Activated CD4-positive, alpha-beta T cell treated with anti-CD3 and anti-CD28 coated beads for 36 hours (primary cell): Measurements from ENCODE around the gene CHD3. TPM values are rescaled to one million over a fixed set of nuclear protein-coding genes. Genes with fewer than 3 reads are reported as not detected.
"Not testable (repeated sequence)": the region's sequence is repeated elsewhere in the genome, so short reads cannot be mapped to it uniquely, and the experiment has no call there.

ENCODE experiments used
- ATAC-seq: fragments of 200-7000 bp; cut with Tn5 transposase; one replicate; pipeline ENCODE4 v1.10.0; 2021; ENCODE audit warnings: mild to moderate bottlenecking, moderate library complexity
- CTCF ChIA-PET: fragments of 350-600 bp; sonication (Branson Sonifier 250); formaldehyde crosslinking; loops from one replicate; lab custom pipeline; 2021; ENCODE audit warnings: antibody characterized with exemption; lab: Charles Lee
- POLR2A ChIA-PET: fragments of 350-600 bp; sonication (Branson Sonifier 250); formaldehyde crosslinking; loops from one replicate; lab custom pipeline; 2021; ENCODE audit warnings: antibody characterized with exemption, inconsistent platforms; lab: Charles Lee
- DNase-seq: peaks from one replicate; pipeline ENCODE4 v3.0.0-alpha.2; 2020
- H3K27ac Mint-ChIP-seq: one replicate; pipeline ENCODE4 v1.8.0; 2021; ENCODE audit warnings: mixed read lengths
- H3K27me3 Mint-ChIP-seq: one replicate; pipeline ENCODE4 v1.8.0; 2021; ENCODE audit warnings: mixed read lengths
- H3K36me3 Mint-ChIP-seq: one replicate; pipeline ENCODE4 v1.8.0; 2021; ENCODE audit warnings: low read depth, mixed read lengths
- H3K4me1 Mint-ChIP-seq: one replicate; pipeline ENCODE4 v1.8.0; 2021; ENCODE audit warnings: mixed read lengths
- H3K4me3 Mint-ChIP-seq: one replicate; pipeline ENCODE4 v1.8.0; 2021; ENCODE audit warnings: mild to moderate bottlenecking, moderate library complexity, mixed read lengths
- H3K9me3 Mint-ChIP-seq: one replicate; pipeline ENCODE4 v1.8.0; 2021; ENCODE audit warnings: low read depth, mixed read lengths
- intact Hi-C, 2 experiments: fragments of 100-400 bp; cut with DNase I in 1 of 2; cut with micrococcal nuclease in 1 of 2; formaldehyde crosslinking; loops; one replicate each; pipeline versions ENCODE4 v1.14.2 to v1.15.1; 2022 to 2024; cut with DNase I, micrococcal nuclease
- total RNA-seq, 2 experiments: library from RNA; stranded (reverse); gene quantifications; one replicate each; pipeline ENCODE4 v1.2.3, GENCODE V29; 2021

Gene CHD3
- total RNA-seq, 2 experiments from 2014 or later: 145 to 161 TPM

GRCh38 chr17:7951143-7951792, 62.7 kb downstream of the CHD3 start:
- peak; percentile 71 for DNase-seq
- Mint-ChIP-seq H3K27me3 (no peaks in the 10 kb centered on the region), H3K9me3 (no peaks in the 10 kb centered on the region), H3K4me3 (peak overlapping the region; percentile 4), H3K27ac (peak overlapping the region; percentile 83), H3K36me3 (peaks cover 29% of the 10 kb centered on the region), H3K4me1 (peaks cover 22% of the 10 kb centered on the region)
- POLR2A ChIA-PET: interaction anchor here (0.8 kb wide), 1 partner anchor 18 kb away, joined by 4 read pairs; no protein-coding TSS in a partner anchor
- intact Hi-C loops: loop anchor here (1.0 to 2.0 kb wide), 3 partner anchors 18 to 38 kb away; partner anchors contain the start of gene CNTROB (in 2 of the 2)
- peak; percentile 97 for ATAC-seq
- CTCF ChIA-PET: interaction anchor here (0.7 to 2.4 kb wide), 4 partner anchors 32 to 90 kb away, joined by 3 to 7 read pairs (median 3); no protein-coding TSS in a partner anchor

DNA sequence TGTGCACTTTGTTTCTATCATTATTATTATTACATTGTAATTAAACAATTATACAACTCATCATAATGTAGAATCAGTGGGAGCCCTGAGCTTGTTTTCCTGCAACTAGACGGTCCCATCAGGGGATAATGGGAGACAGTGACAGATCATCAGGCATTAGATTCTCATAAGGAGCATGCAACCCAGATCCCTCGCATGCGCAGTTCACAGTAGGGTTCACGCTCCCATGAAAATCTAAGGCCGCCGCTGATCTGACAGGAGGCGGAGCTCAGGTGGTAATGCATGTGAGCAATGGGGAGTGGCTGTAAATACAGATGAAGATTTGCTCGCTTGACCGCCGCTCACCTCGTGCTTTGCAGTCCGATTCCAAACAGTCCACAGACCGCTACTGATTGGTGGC, 64.7 kb downstream of the CHD3 start:
- Mint-ChIP-seq H3K4me1 (peaks cover 22% of the 10 kb centered on the region), H3K36me3 (peaks cover 18% of the 10 kb centered on the region)
- intact Hi-C loops, H3K27me3 Mint-ChIP-seq, ATAC-seq, H3K27ac Mint-ChIP-seq, H3K4me3 Mint-ChIP-seq, H3K9me3 Mint-ChIP-seq, DNase-seq: not testable (repeated sequence)
- ChIA-PET CTCF (interaction anchor here (0.6 to 2.4 kb wide), 7 partner anchors 11 to 166 kb away, joined by 3 to 14 read pairs (median 5); partner anchors contain the start of genes ALOXE3, CNTROB and TRAPPC1), POLR2A (interaction anchor here (1.0 kb wide), 1 partner anchor 20 kb away, joined by 3 read pairs; no protein-coding TSS in a partner anchor)

DNA sequence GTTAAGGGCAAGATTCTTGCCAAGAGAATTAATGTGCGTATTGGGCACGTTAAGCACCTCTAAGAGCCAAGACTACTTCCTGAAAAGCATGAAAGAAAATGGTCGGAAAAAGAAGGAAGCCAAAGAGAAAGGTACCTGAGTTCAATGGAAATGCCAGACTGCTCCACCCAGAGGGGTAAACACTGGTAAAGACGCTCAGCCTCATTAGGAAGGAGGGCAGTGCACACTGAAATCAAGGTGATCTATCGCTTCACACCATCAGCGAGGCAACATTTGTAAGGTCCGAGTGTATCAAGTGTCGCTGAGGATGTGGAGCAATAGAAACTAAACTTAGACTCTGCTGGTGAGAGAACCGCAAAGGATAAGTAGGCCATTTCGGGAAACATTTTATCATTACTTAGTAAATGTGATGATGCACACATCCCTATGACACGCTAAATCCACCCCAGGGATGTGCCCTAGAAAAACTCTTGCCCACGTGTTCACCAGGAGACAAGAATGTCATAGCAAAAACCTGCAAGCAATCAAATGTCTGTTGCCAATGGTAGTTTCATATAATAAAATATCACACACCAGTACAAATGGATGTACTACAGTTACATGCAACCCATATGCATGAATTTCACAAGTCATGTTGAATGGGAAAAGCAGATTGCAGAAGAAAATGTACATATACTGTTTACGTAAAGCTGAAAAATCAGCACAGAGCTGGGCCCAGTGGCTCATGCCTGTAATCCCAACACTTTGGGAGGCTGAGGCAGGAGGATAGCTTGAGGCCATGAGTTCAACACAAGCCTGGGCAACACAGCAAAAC, 67.0 kb downstream of the CHD3 start:
- intact Hi-C loops: no loop called here
- Mint-ChIP-seq H3K9me3 (no peaks in the 10 kb centered on the region), H3K36me3 (peaks cover 3% of the 10 kb centered on the region), H3K4me3 (no peak overlapping the region), H3K4me1 (peaks cover 20% of the 10 kb centered on the region), H3K27ac (no peak overlapping the region), H3K27me3 (peaks cover 2% of the 10 kb centered on the region)
- no peak for DNase-seq
- POLR2A ChIA-PET: interaction anchor here (0.6 kb wide), 1 partner anchor 471 kb away, joined by 3 read pairs; no protein-coding TSS in a partner anchor
- no peak for ATAC-seq
- CTCF ChIA-PET: interaction anchor here (1.3 to 1.7 kb wide), 3 partner anchors 11 to 119 kb away, joined by 3 to 5 read pairs (median 5); no protein-coding TSS in a partner anchor

GRCh38 chr17:7956228-7956965, 67.8 kb downstream of the CHD3 start:
- intact Hi-C loops: no loop called here
- no peak overlapping the region for H3K4me3 Mint-ChIP-seq
- H3K36me3 Mint-ChIP-seq: peaks cover 1% of the 10 kb centered on the region
- H3K4me1 Mint-ChIP-seq: peaks cover 13% of the 10 kb centered on the region
- no peak overlapping the region for H3K27ac Mint-ChIP-seq
- ChIA-PET CTCF (interaction anchor here (1.0 to 1.7 kb wide), 3 partner anchors 17 to 118 kb away, joined by 3 to 5 read pairs (median 3); no protein-coding TSS in a partner anchor), POLR2A (interaction anchor here (0.6 kb wide), 1 partner anchor 472 kb away, joined by 3 read pairs; no protein-coding TSS in a partner anchor)
- ATAC-seq (no peak), DNase-seq (no peak)
- H3K27me3 Mint-ChIP-seq: peaks cover 2% of the 10 kb centered on the region
- no peaks in the 10 kb centered on the region for H3K9me3 Mint-ChIP-seq

DNA sequence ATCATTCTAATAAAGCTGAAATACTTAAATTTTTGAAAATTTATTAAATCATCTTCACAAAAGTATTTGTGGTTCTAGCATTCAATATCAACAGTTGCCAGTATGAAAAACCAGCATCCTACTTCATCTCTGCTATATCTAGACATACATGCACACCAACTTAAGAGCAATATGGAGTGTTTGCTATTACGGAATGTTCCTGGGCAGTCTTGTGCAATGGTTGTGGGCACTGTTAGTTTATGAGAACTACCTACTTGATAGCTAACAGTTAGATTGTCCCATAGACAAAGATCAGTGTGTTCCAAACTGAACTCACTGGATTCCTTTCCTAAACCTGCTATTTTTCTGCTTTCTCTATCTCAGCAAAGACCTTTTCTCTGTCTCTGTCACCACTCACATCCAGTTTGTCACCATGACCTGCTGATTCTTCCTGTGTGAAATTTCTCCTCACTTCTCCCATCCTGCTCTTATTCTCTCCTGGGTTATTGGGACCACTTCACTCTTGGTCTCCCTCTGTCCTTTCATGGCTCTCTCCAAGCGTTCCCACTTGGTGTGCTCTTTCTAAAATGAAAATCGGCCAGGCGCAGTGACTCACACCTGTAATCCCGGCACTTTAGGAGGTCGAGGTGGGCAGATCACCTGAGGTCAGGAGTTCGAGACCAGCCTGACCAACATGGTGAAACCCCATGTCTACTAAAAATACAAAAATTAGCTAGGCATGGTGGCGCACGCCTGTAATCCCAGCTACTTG, 71.1 kb downstream of the CHD3 start:
- H3K27me3 Mint-ChIP-seq: peaks cover 4% of the 10 kb centered on the region
- CTCF ChIA-PET: interaction anchor here (0.6 to 1.4 kb wide), 3 partner anchors 21 to 159 kb away, joined by 3 to 5 read pairs (median 3); no protein-coding TSS in a partner anchor
- H3K9me3 Mint-ChIP-seq: no peaks in the 10 kb centered on the region
- POLR2A ChIA-PET: no interaction called here
- no peak overlapping the region for H3K27ac Mint-ChIP-seq
- DNase-seq (no peak), ATAC-seq (no peak)
- intact Hi-C loops: no loop called here
- no peak overlapping the region for H3K4me3 Mint-ChIP-seq
- H3K4me1 Mint-ChIP-seq: no peaks in the 10 kb centered on the region
- H3K36me3 Mint-ChIP-seq: no peaks in the 10 kb centered on the region

- Mint-ChIP-seq H3K27ac (no peak overlapping the region), H3K4me3 (no peak overlapping the region), H3K36me3 (no peaks in the 10 kb centered on the region), H3K4me1 (no peaks in the 10 kb centered on the region), H3K9me3 (no peaks in the 10 kb centered on the region), H3K27me3 (peaks cover 4% of the 10 kb centered on the region)
- DNase-seq (no peak), ATAC-seq (no peak)
- ChIA-PET POLR2A (no interaction called here), CTCF (interaction anchor here (0.7 to 1.8 kb wide), 3 partner anchors 10 to 229 kb away, joined by 3 to 5 read pairs (median 3); no protein-coding TSS in a partner anchor)
- intact Hi-C loops: no loop called here
Measured at GRCh38 chr17:7961421-7961820, 72.8 kb downstream of the CHD3 start.

Other genes starting within 250 kb of the CHD3 start
- under 1 TPM; 0.32 to 0.33 TPM for gene ATP1B2, start 237.9 kb upstream of the CHD3 start, total RNA-seq
- gene TP53, start 201.3 kb upstream of the CHD3 start, total RNA-seq: 100 to 1,000 TPM; 127 to 165 TPM
- gene WRAP53, start 200.3 kb upstream of the CHD3 start, total RNA-seq: 10 to 100 TPM; 23.5 to 27.1 TPM
- not detected for gene EFNB3, start 183.6 kb upstream of the CHD3 start, total RNA-seq
- not detected for gene DNAH2, start 171.0 kb upstream of the CHD3 start, total RNA-seq
- gene KDM6B, start 54.6 kb upstream of the CHD3 start, total RNA-seq: 10 to 100 TPM; 37.3 to 46.2 TPM
- 1 to 10 TPM; 3.5 to 5.6 TPM for gene TMEM88, start 33.7 kb upstream of the CHD3 start, total RNA-seq
- gene NAA38, start 31.2 kb upstream of the CHD3 start, total RNA-seq: 10 to 100 TPM; 64.7 to 79.8 TPM
- 10 to 100 TPM; 12.5 to 12.6 TPM for gene CYB5D1, start 30.8 kb upstream of the CHD3 start, total RNA-seq
- 1 to 10 TPM; 3.8 to 5.6 TPM for gene RNF227, start 27.5 kb downstream of the CHD3 start, total RNA-seq
- 1 to 10 TPM; 6.6 to 8.3 TPM for gene KCNAB3, start 41.1 kb downstream of the CHD3 start, total RNA-seq
- 100 to 1,000 TPM; 166 to 169 TPM for gene TRAPPC1, start 43.2 kb downstream of the CHD3 start, total RNA-seq
- gene CNTROB, start 43.4 kb downstream of the CHD3 start, total RNA-seq: 10 to 100 TPM; 53.0 to 80.5 TPM
- not detected for gene GUCY2D, start 113.8 kb downstream of the CHD3 start, total RNA-seq
- gene ALOX15B, start 150.3 kb downstream of the CHD3 start, total RNA-seq: under 1 TPM; 0.09 to 0.18 TPM
- 1 to 10 TPM; 3.3 to 3.6 TPM for gene ALOX12B, start 198.9 kb downstream of the CHD3 start, total RNA-seq
- gene ALOXE3, start 229.7 kb downstream of the CHD3 start, total RNA-seq: under 1 TPM; 0.27 to 0.28 TPM
- gene HES7, start 235.3 kb downstream of the CHD3 start, total RNA-seq: 1 to 10 TPM; 2.4 to 3.2 TPM